VCaP (cell line): ENCODE results near the gene ATP8A2.
A peak's percentile ranks its signal among the peaks of the same experiment; 100 is the strongest.

ENCODE experiments used
- H3K27ac ChIP-seq: fragments of 450-650 bp; 2 replicates; pipeline ENCODE4 v1.5.1; 2017
- TF ChIP-seq, protein P1 (sequence below): fragments of 450-650 bp; conservative IDR thresholded peaks from 2 replicates; pipeline ENCODE4 v1.5.1; 2017; ENCODE audit warnings: mild to moderate bottlenecking, moderate library complexity

Gene ATP8A2

DNA sequence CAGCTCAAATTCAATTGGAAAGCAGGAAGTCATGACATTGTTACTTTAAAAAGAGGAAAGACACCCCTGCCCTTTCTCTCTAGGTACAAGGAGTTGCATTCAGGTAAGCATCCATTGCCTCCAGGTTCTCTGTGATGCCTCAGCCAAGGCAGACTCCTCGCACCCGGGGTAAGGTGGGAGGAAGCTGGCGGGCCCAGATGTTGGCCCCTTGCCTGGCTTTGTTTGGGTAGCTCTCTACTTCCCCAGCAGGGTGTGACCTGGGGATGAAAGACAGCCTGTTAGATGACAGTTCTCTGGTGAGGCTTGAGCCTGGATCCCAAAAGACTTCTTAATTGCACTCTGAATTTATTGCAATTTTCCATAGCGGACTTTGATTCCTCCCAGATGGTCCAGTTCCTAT lies 654.4 kb downstream of the ATP8A2 start:
- TF ChIP-seq, protein P1, sequence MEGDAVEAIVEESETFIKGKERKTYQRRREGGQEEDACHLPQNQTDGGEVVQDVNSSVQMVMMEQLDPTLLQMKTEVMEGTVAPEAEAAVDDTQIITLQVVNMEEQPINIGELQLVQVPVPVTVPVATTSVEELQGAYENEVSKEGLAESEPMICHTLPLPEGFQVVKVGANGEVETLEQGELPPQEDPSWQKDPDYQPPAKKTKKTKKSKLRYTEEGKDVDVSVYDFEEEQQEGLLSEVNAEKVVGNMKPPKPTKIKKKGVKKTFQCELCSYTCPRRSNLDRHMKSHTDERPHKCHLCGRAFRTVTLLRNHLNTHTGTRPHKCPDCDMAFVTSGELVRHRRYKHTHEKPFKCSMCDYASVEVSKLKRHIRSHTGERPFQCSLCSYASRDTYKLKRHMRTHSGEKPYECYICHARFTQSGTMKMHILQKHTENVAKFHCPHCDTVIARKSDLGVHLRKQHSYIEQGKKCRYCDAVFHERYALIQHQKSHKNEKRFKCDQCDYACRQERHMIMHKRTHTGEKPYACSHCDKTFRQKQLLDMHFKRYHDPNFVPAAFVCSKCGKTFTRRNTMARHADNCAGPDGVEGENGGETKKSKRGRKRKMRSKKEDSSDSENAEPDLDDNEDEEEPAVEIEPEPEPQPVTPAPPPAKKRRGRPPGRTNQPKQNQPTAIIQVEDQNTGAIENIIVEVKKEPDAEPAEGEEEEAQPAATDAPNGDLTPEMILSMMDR = no peak
- H3K27ac ChIP-seq = no peak overlapping the region

DNA sequence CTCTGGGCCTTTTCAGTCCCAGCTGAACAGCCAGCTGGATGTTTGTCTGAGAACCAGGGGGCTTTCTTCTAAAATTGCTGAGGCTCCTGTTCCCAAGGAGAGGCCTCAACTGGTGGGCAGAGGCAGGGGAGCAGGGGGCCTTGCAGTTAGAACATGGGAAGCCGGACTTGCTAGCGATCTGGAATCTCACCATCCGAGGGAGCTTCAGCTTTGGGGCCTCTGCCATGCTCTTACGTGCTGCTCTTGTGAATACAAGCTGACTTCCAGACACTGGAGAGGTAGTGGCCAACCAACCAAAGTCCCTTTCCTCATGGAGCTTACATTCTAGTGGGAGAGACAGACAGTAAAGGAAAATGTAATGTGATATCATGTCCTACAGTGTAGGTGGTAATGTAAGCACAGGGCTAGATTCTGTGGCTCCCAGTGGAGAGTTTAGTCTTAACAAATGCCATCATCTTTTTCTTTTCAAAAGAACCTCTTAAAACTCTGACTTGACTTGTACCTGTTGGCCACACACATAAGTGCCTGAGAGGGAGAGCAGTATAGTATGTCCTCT lies 657.9 kb downstream of the ATP8A2 start:
- TF ChIP-seq, protein P1 = no peak
- no peak overlapping the region for H3K27ac ChIP-seq

DNA sequence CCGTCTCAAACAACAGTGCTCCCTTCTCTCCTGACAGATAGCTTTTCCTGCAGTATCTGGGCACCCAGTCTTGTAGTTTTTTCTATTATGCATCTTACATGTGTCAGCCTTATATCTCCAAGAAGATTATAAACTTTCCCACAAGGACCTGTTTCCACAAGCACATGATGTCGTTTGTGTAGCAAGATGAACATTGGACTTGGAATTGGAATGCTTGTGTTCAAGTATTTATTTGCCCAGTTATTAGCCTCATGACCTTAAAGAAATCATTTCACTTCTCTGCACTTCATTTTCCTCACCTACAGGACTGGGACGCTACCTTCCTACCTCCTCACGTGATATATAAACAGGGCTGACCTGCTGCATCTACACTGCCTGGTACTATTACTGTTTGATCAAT lies 658.6 kb downstream of the ATP8A2 start:
- H3K27ac ChIP-seq = no peak overlapping the region
- TF ChIP-seq, protein P1 = no peak

DNA sequence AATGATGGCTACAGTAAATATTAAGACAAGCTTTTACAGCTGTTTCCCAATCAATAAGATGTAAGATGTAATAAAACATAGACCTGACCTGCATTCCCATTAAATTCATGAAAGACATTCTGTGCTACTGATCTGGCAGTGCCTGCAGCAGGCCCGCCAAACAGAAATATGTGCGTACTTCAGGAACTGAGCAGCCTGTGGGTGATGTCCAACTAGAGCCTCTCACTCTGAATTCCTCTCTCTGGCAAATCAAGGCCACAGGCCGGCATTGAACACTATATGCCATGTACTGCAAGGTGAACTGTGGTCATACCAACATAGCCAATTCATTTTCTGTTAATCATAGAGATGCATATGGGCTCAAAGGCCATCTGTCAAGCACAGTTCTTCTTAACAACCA lies 662.2 kb downstream of the ATP8A2 start:
- H3K27ac ChIP-seq = no peak overlapping the region; the same call in 1 of the 2 replicates
- TF ChIP-seq, protein P1 = no peak

DNA sequence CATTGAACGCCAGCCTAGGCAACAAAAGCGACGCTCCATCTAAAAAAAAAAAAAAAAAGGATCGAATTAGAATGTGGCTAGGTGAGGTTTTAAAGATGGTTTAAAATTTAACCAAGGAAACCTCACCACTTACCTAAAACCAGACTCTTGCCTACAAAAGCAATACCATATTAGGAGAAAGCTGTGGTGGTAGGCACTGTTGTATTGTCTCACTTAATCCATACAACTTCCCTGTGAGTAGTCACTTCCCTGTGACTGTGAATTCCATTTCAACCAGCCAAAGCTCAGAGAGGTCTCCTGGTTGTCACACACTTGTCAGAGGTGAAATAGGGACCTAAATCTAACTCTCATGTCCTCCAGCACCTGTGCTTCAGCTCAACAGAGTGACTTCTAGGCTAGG lies 664.6 kb downstream of the ATP8A2 start:
- H3K27ac ChIP-seq = no peak overlapping the region
- TF ChIP-seq, protein P1 = no peak

DNA sequence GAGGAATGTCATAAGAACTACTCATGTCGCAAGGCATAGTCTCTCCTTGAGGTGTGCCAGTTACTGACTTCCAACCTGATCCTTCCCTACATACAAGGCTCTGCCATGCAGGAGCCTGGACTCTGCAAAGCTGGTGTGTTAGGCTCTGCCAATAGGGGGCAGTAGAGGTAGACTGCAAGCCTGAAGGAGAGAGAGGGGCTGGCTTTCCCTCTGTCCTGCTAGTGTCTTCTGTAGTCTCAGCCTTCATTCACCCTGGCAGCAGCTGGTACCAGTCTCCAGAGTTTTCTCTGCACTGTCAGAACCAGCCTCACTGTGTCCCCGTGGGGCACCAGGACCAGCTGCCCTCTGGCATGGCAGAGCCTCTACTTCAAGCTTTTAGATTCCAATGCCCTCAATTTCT lies 665.5 kb downstream of the ATP8A2 start:
- no peak overlapping the region for H3K27ac ChIP-seq
- TF ChIP-seq, protein P1 = peak; percentile 49

DNA sequence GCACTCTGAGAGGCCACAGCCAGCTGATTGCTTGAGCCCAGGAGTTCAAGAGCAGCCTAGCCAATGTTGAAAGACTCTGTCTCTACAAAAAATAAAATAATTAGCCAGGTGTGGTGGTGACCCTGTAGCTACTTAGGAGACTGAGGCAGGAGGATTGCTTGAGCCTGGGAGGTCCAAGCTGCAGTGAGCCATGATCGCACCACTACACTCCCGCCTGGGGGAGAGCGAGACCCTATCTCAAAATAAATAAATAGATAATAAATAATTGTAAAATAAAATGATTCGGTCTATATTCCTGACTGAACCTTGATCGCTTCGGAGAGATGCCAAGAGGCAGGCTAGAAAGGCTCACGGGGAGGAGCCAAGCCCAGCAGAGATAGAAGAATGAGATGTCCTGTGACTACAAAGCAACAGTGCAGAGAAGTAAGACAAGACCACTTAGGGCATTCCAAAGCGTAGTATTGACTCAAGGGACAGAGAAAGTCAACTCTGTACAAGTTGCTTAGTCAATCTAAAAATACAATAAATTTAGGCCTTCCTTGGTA lies 667.2 kb downstream of the ATP8A2 start:
- TF ChIP-seq, protein P1 = no peak

More for the DNA sequence above, 667.2 kb downstream of the ATP8A2 start:
- H3K27ac ChIP-seq = no peak overlapping the region
